CD14-positive monocyte (primary cell): Measurements from ENCODE around the gene PDGFD. TPM values are rescaled to one million over a fixed set of nuclear protein-coding genes. Genes with fewer than 3 reads are reported as not detected.

Experiments
- DNase-seq, 3 donors: peaks; one replicate each; pipeline ENCODE4 v3.0.0-alpha.2; 2011 to 2022
- H2AFZ ChIP-seq: 2 replicates; pipeline ENCODE4 v1.6.0; 2012; ENCODE audit warnings: mild to moderate bottlenecking, low read depth, low read length, inconsistent platforms; ENCODE audit not compliant: insufficient read depth, poor library complexity, severe bottlenecking
- H3K27ac ChIP-seq, 2 donors: 1 replicate in 1 of 2; 2 replicates in 1 of 2; pipeline ENCODE4 v1.5.1; 2012 to 2013; ENCODE audit warnings: low read length in 2 of 2, control low read depth in 1 of 2, inconsistent platforms in 1 of 2, low read depth in 1 of 2, mild to moderate bottlenecking in 1 of 2
- H3K27me3 ChIP-seq, 2 donors: one replicate each; pipeline versions ENCODE4 v1.6.0 to v1.6.1; 2011 to 2013; ENCODE audit warnings: low read length in 2 of 2; ENCODE audit not compliant: control insufficient read depth in 2 of 2, insufficient read depth in 2 of 2
- H3K36me3 ChIP-seq, 2 donors: replicated peaks in 1 of 2; 1 replicate in 1 of 2; 2 replicates in 1 of 2; pipeline versions ENCODE4 v1.5.1 to v1.6.1; 2012 to 2013; ENCODE audit warnings: low read length in 2 of 2, control low read depth in 1 of 2, inconsistent platforms in 1 of 2, mild to moderate bottlenecking in 1 of 2; ENCODE audit not compliant: insufficient read depth in 2 of 2, control insufficient read depth in 1 of 2
- H3K4me1 ChIP-seq, 2 donors: 1 replicate in 1 of 2; 2 replicates in 1 of 2; pipeline versions ENCODE4 v1.5.1 to v1.6.1; 2012 to 2013; ENCODE audit warnings: low read length in 2 of 2, control low read depth in 1 of 2, inconsistent platforms in 1 of 2, mild to moderate bottlenecking in 1 of 2, moderate library complexity in 1 of 2; ENCODE audit not compliant: insufficient read depth in 2 of 2, control insufficient read depth in 1 of 2
- H3K4me2 ChIP-seq: replicated peaks from 2 replicates; pipeline ENCODE3; 2012; ENCODE audit warnings: low read length, moderate library complexity, mild to moderate bottlenecking; ENCODE audit not compliant: poor library complexity, severe bottlenecking; ENCODE audit errors: extremely low read depth
- H3K4me3 ChIP-seq, 3 experiments: fragments of 200-600 bp in 1 of 3; sonication (generic) in 1 of 3; replicated peaks in 1 of 3; 1 replicate in 2 of 3; 2 replicates in 1 of 3; pipeline ENCODE4 v1.5.1; 2011 to 2013; ENCODE audit warnings: low read length in 3 of 3, mild to moderate bottlenecking in 3 of 3, control low read depth in 2 of 3, low read depth in 2 of 3, inconsistent platforms in 1 of 3, moderate library complexity in 1 of 3
- H3K79me2 ChIP-seq: 2 replicates; pipeline ENCODE4 v1.6.0; 2012; ENCODE audit warnings: mild to moderate bottlenecking, control low read depth, inconsistent platforms, low read length, moderate library complexity; ENCODE audit not compliant: insufficient read depth
- H3K9ac ChIP-seq: 2 replicates; pipeline ENCODE4 v1.6.0; 2017; ENCODE audit warnings: low read length, mild to moderate bottlenecking; ENCODE audit not compliant: insufficient read depth, poor library complexity, severe bottlenecking
- H3K9me3 ChIP-seq, 2 donors: replicated peaks in 1 of 2; 1 replicate in 1 of 2; 2 replicates in 1 of 2; pipeline versions ENCODE4 v1.5.1 to v1.6.1; 2012 to 2013; ENCODE audit warnings: low read length in 2 of 2, control low read depth in 1 of 2; ENCODE audit not compliant: control insufficient read depth in 1 of 2, insufficient read depth in 1 of 2
- H4K20me1 ChIP-seq: 2 replicates; pipeline ENCODE4 v1.6.0; 2012; ENCODE audit warnings: mild to moderate bottlenecking, low read length, control low read depth, moderate library complexity; ENCODE audit not compliant: insufficient read depth
- H3K27ac Mint-ChIP-seq, 7 donors: one replicate each; pipeline ENCODE4 v1.8.0; 2020; ENCODE audit warnings: mild to moderate bottlenecking in 7 of 7, mixed read lengths in 7 of 7, moderate library complexity in 6 of 7, inconsistent platforms in 2 of 7
- H3K27me3 Mint-ChIP-seq, 3 donors: one replicate each; pipeline ENCODE4 v1.8.0; 2021 to 2022; ENCODE audit warnings: low read depth in 3 of 3, mild to moderate bottlenecking in 3 of 3, mixed read lengths in 3 of 3, moderate library complexity in 3 of 3, inconsistent platforms in 1 of 3
- H3K36me3 Mint-ChIP-seq, 2 donors: one replicate each; pipeline ENCODE4 v1.8.0; 2020; ENCODE audit warnings: mixed read lengths in 2 of 2, inconsistent platforms in 1 of 2, mild to moderate bottlenecking in 1 of 2
- H3K4me1 Mint-ChIP-seq: one replicate; pipeline ENCODE4 v1.8.0; 2020; ENCODE audit warnings: mild to moderate bottlenecking, mixed read lengths
- H3K4me3 Mint-ChIP-seq, 2 donors: one replicate each; pipeline ENCODE4 v1.8.0; 2020; ENCODE audit warnings: mild to moderate bottlenecking in 2 of 2, mixed read lengths in 2 of 2, moderate library complexity in 1 of 2
- H3K9me3 Mint-ChIP-seq, 7 donors: one replicate each; pipeline ENCODE4 v1.8.0; 2020 to 2022; ENCODE audit warnings: mixed read lengths in 7 of 7, mild to moderate bottlenecking in 6 of 7, moderate library complexity in 6 of 7, inconsistent platforms in 2 of 7
- CTCF ChIP-seq: fragments of 200-600 bp; IDR thresholded peaks from one replicate; pipeline ENCODE4 v1.8.0; 2022; ENCODE audit warnings: antibody characterized with exemption, mild to moderate bottlenecking
- WGBS: methylation state at CpG from one replicate; pipeline ENCODE4 v1.1.5; 2013; ENCODE audit warnings: missing lambda C conversion rate; ENCODE audit not compliant: insufficient coverage; 5-methylcytosine and 5-hydroxymethylcytosine counted together
- intact Hi-C, 2 donors: fragments of 100-400 bp; cut with micrococcal nuclease; formaldehyde crosslinking; loops; one replicate each; pipeline versions ENCODE4 v1.15.0 to v1.15.1; 2023
- polyA plus RNA-seq, 3 donors: library from polyadenylated mRNA; depleted of rRNA in 1 of 3; unstranded in 2 of 3; stranded (reverse) in 1 of 3; fragments of 300-500 nt in 2 of 3; fragments of >200 nt in 1 of 3; fragmentation: Illumina TruSeq in 2 of 3; gene quantifications; 1 replicate in 2 of 3; 2 replicates in 1 of 3; pipeline ENCODE4 v1.2.3, GENCODE V29; 2012 to 2021

PDGFD gene
- polyA plus RNA-seq, 3 donors, result 0.05 to 0.15 TPM; not detected in 1

GRCh38 chr11:104165014-104165413 is 1.1 kb upstream of the PDGFD start:
- intact Hi-C loops, result no loop called here
- H3K36me3 Mint-ChIP-seq, result no peaks in the 10 kb centered on the region
- DNase-seq, result no peak
- peaks cover 10% of the 10 kb centered on the region for H3K4me1 Mint-ChIP-seq
- Histone ChIP-seq H2AFZ (no peak overlapping the region), H3K79me2 (no peaks in the 10 kb centered on the region), H3K9me3 (no peaks in the 10 kb centered on the region), H3K4me3 (no peak overlapping the region), H3K4me2 (no peak overlapping the region), H3K4me1 (peaks cover 9 to 18% of the 10 kb centered on the region in 2 donors), H3K27ac (no peak overlapping the region), H3K9ac (no peak overlapping the region), H3K27me3 (no peaks in the 10 kb centered on the region), H4K20me1 (no peaks in the 10 kb centered on the region), H3K36me3 (no peaks in the 10 kb centered on the region)
- no peak overlapping the region for H3K27ac Mint-ChIP-seq
- no peak overlapping the region for H3K4me3 Mint-ChIP-seq
- 96% methylated on average over 6 of the region's 7 CpGs for WGBS
- no peaks in the 10 kb centered on the region for H3K9me3 Mint-ChIP-seq
- no peak for TF ChIP-seq CTCF
- peaks cover 0 to 15% (median 4%) of the 10 kb centered on the region in 3 donors for H3K27me3 Mint-ChIP-seq

GRCh38 chr11:104163100-104164027 is 583 bp downstream of the PDGFD start:
- Mint-ChIP-seq H3K27me3 (peaks cover 0 to 15% (median 4%) of the 10 kb centered on the region in 3 donors), H3K4me1 (peaks cover 10% of the 10 kb centered on the region), H3K27ac (no peak overlapping the region), H3K4me3 (peak overlapping the region; percentile 76 to 93), H3K9me3 (no peaks in the 10 kb centered on the region), H3K36me3 (no peaks in the 10 kb centered on the region)
- H4K20me1 ChIP-seq, result no peaks in the 10 kb centered on the region
- intact Hi-C loops, result no loop called here
- H3K27ac ChIP-seq, result no peak overlapping the region
- no peaks in the 10 kb centered on the region for H3K27me3 ChIP-seq
- H3K4me2 ChIP-seq, result peak overlapping the region; percentile 92
- peak overlapping the region; percentile 28 to 76 (median 41) for H3K4me3 ChIP-seq
- DNase-seq, result no peak
- 3% methylated on average over 32 of the region's 38 CpGs for WGBS
- no peaks in the 10 kb centered on the region for H3K79me2 ChIP-seq
- no peaks in the 10 kb centered on the region for H3K9me3 ChIP-seq
- H3K36me3 ChIP-seq, result no peaks in the 10 kb centered on the region
- peaks cover 9 to 18% of the 10 kb centered on the region in 2 donors for H3K4me1 ChIP-seq
- H3K9ac ChIP-seq, result no peak overlapping the region
- H2AFZ ChIP-seq, result peak overlapping the region; percentile 77
- TF ChIP-seq CTCF, result no peak
